ENCODE results near the gene HACE1.

DNA sequence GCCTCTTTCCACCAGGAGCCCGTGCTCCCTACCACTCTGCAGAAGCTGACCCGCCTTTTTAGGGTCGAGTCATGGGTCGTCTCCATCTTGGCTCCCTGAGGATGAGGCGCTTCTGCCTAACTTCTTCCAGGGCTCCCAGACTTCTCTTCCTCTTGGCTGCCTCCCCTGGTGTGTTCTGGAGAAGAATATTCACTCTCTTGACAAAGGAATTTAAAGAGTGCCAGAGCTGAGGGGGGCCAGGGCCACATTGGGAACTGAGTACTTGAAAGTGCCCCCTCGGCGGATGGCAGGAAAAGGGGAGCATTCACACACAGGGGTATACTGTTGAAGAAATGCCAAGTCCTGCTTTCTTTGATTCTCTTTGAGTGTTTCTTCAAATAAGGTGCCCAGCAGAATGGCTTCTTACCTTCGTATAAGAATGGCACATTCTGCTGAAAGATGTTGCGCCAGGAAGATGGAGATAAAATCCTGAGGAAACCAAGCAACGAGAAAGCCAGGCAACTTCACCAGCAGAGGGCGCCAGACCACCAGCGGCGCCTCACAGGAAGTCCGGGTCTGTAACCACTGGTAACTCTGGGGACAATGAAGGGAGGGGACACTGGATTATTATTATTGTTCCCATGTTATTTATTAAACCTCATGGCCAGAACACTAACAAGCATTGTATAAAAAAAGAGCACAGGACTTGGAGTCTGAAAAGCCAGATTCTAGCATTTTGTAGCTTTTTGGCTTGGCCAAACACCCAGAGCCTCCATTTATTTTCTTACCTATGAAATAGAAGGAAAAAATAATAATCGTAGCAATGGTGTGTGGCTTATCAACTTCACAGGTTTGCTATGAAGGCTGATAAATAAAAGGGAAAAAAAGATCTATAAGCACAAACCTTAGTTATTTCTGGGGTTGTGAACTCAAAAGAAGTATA is 176.7 kb downstream of the HACE1 start:
- TF ChIP-seq, protein P1, sequence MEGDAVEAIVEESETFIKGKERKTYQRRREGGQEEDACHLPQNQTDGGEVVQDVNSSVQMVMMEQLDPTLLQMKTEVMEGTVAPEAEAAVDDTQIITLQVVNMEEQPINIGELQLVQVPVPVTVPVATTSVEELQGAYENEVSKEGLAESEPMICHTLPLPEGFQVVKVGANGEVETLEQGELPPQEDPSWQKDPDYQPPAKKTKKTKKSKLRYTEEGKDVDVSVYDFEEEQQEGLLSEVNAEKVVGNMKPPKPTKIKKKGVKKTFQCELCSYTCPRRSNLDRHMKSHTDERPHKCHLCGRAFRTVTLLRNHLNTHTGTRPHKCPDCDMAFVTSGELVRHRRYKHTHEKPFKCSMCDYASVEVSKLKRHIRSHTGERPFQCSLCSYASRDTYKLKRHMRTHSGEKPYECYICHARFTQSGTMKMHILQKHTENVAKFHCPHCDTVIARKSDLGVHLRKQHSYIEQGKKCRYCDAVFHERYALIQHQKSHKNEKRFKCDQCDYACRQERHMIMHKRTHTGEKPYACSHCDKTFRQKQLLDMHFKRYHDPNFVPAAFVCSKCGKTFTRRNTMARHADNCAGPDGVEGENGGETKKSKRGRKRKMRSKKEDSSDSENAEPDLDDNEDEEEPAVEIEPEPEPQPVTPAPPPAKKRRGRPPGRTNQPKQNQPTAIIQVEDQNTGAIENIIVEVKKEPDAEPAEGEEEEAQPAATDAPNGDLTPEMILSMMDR (IDR thresholded peaks at IDR 0.05): peak; percentile 36 to 64 (median 49)
- no peak for TF ChIP-seq POLR2A (IDR thresholded peaks at IDR 0.05)

All from body of pancreas (tissue), 4 donors.